Pulmonary artery endothelial cell (primary cell): ENCODE results near the gene DHRS2. TPM values are rescaled to one million over a fixed set of nuclear protein-coding genes. Genes with fewer than 3 reads are reported as not detected.
"Not testable (repeated sequence)": the region's sequence is repeated elsewhere in the genome, so short reads cannot be mapped to it uniquely, and the experiment has no call there.

Experiments used
- DNase-seq: peaks from one replicate; pipeline ENCODE4 v3.0.0-alpha.2; 2011; ENCODE audit warnings: low read depth, low spot score
- total RNA-seq: library from RNA; depleted of rRNA; stranded (reverse); fragments of >200 nt; gene quantifications from 2 replicates; pipeline ENCODE4 v1.2.3, GENCODE V29; 2014

Gene DHRS2
- total RNA-seq, 1 donor from 2014 or later: 0.07 TPM

- DNase-seq: no peak
Measured at GRCh38 chr14:23632461-23633159, 3.6 kb upstream of the DHRS2 start.

DNA sequence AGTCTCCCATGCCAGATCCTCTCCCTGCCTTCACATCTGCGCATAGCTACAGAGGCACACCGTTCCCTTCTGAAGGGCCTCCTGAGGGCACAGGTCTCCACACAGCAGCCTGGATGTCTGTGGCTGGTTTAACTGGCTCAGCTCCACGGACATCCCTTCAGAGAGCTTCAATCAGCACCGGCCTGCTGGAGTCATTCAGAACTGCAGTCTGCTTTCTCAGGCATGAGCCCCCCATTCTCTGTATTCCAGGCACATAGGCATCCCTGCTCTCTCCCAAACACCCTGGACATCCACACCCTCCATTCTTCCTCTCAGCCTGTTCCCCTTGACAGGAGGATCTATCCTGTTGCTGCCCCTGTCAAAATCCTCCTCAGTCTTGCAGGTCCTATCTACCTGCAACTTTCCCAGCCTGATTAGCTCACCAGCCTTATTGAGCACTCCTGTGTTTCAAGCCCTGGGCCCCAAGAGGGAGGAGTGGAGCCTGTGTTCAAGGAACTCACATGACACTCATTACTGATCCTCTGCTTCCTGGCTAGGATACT lies 2.9 kb upstream of the DHRS2 start:
- DNase-seq: no peak

DNA sequence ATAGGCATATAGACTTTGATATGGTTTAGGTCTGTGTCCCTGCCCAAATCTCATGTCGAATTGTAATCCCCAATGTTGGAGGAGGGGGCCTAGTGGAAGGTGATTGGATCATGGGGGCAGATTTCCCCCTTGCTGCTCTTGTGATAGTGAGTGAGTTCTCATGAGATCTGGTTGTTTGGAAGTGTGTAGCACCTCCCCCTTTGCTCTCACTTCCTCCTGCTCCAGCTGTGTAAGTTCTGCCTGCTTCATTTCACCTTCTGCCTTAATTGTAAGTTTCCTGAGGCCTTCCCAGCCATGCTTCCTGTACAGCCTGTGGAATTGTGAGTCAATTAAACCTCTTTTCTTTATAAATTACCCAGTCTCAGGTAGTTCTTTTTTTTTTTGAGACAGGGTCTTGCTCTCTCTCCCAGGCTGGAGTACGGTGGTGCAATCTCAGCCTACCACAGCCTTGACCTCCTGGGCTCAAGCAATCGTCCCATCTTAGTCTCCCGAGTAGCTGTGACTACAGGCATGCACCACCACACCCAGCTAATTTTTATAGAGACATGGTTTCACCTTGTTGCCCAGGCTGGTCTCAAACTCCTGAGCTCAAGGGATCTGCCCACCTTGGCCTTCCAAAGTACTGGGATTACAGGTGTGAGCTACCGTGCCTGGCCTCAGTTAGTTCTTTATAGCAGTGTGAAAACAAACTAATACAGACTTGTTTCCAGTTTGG lies 1.3 kb upstream of the DHRS2 start:
- not testable (repeated sequence) for DNase-seq

DNA sequence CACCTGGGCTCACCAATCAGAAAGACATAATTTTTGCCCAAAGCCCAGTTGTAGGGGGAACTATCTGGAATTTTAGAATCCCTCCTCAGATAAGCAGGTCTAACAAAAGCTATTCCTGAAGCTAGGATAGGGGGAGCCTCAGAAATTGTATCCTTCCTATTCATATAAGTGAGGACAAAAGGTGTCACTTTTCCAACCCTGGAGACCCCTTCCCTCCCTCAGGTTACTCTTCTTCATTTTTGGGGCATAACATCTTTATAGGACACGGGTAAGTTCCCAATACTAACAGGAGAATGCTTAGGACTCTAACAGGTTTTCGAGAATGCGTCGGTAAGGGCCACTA lies 1.1 kb downstream of the DHRS2 start:
- not testable (repeated sequence) for DNase-seq

DNA sequence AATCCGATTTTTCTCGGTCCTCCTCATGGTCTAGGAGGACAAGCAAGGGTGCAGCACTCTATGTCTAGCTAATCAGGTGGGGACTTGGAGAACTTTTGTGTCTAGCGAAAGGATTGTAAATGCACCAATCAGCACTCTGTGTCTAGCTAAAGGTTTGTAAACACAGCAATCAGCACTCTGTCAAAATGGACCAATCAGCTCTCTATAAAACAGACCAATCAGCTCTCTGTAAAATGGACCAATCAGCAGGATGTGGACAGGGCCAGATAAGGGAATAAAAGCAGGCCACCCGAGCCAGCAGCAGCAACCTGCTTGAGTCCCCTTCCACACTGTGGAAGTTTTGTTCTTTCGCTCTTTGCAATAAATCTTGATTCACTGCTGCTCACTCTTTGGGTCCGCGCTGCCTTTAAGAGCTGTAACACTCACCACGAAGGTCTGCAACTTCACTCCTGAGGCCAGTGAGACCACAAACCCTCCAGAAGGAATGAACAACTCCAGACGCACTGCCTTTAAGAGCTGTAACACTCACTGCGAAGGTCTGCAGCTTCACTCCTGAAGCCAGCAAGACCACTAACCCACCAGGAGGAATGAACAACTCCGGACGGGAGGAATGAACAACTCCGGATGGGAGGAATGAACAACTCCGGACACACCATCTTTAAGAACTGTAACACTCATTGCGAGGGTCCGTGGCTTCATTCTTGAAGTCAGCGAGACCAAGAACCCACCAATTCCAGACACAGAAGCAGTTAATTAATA lies 1.7 kb downstream of the DHRS2 start:
- not testable (repeated sequence) for DNase-seq

- no peak for DNase-seq
Measured at GRCh38 chr14:23638414-23639047, 2.4 kb downstream of the DHRS2 start.

DNA sequence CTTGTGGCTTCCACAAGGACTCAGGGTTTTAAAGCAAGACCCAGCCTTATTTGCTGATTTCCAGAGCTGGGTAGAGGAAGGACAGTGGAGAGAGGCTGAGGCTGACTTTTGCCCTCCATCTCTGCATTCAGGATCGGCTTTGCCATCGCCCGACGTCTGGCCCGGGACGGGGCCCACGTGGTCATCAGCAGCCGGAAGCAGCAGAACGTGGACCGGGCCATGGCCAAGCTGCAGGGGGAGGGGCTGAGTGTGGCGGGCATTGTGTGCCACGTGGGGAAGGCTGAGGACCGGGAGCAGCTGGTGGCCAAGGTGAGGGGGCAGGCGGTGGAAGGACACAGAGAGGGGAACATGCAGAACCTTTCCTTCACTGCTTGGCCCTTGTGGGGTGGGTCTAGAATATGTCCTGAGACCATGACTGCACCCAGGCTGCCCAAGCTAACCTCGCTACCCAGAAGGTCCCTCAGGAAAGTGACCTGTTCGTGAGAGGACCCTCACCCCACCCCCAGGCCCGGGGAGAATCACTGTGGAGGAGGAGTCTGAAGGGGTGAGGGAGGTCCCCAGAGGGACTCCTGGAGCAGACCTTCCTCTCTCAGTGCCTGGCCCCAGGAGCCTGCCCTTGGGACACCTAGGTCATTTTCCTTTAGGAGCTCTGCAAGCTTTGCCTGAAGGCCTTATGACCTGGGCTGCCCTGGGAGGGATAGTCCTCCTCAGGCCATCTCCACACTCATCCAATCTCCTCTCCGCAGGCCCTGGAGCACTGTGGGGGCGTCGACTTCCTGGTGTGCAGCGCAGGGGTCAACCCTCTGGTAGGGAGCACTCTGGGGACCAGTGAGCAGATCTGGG lies 3.1 kb downstream of the DHRS2 start:
- no peak for DNase-seq

- no peak for DNase-seq
Measured at GRCh38 chr14:23639891-23640523, 3.8 kb downstream of the DHRS2 start.

GRCh38 chr14:23640524-23641141 lies 4.5 kb downstream of the DHRS2 start:
- no peak for DNase-seq

DNA sequence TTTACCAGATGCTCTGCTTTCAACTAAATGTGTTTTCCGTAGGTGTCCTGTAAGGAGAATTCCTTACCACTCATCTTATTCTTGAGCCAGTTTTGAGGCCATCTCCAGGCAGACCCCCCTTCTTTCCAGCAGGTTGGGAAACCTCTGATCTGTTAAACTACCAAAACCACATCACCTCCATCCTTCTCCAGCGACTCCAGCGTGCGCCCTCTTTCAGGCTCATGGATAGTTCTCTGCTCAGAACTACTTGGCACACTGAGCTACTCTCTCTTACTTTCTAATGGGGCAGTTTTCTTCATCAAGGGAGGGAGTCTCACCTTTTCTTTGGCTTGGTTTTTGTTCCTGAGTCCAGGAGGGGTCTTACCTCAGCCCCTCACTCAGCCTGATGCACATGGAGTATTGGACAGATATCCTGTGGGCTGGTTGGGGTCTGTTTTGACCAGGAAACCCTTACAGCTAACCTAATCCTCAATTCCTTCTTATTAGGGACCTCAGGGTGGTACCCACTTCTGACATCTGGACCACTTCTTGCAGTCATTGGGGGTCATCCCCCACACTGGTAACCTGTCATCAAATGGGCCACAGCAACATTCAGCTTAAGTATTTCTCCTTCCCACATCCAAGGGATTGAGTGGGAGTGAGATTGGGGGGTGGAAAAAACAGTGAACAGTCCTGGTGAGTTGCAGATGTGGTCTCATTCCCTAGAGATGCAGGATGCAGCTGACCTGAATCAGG lies 5.2 kb downstream of the DHRS2 start:
- DNase-seq: no peak

DNA sequence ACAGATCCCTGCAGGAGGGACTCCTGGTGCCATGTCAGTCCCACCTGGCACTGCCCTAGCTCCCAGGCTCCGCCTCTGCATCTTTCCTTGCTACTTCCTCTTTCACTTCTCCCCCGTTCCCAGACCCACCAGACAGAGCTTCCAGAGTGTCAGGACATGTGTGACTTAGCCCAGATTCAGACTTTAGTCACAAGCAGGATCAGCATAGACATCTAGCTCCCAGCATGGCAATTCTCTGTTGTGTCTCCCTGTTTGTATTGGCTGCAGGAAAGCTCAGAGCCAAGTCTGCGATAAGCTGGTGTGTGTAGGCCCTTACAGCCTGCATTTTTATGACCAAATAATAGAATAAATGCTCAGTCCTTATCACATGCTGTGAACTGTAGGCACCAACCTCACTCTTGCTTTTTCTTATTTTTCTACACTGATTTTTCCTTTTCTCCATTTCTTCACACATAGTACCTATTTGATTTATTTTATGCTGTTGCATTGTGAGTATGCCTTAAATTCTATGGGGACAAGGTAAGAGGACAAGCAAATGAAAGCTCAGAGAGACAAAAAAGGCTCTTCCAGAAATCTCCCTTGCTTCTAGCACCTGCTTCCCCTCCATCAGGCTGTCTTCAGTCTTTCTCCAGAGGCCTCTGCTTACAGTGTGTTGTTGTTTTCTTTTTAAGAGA lies 5.9 kb downstream of the DHRS2 start:
- DNase-seq: no peak

DNA sequence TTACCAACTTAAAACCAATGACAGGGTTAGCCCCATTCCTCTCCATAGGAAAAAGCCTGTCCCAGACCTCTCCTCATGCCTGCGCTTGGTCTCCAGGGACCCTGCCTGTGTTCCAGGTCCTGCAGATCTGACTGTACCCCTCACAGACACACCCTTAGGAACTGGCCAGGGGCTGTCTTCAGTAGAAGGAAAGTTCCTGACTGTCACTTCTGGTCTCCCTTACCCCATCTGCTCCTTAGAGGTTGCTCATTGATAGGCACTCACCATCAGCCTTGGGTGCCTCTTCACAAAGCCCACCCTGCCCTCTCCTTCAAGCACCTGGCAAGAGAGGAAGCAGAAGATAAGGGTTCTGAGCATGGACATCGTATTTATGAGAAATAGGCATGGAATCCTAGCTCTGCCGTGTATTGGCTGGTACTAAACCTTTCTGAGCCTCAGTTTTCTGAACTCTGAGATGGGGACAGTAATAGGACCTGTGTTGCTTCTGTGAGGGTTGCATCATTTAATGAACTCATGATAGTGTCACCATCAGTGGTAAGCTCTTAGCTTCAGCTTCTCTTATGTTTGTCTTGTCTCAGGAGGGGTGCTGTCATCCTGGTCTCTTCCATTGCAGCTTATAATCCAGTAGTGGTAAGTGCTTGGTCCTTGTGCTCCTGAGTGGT lies 7.5 kb downstream of the DHRS2 start:
- no peak for DNase-seq

GRCh38 chr14:23644195-23644918 lies 8.2 kb downstream of the DHRS2 start:
- no peak for DNase-seq

DNA sequence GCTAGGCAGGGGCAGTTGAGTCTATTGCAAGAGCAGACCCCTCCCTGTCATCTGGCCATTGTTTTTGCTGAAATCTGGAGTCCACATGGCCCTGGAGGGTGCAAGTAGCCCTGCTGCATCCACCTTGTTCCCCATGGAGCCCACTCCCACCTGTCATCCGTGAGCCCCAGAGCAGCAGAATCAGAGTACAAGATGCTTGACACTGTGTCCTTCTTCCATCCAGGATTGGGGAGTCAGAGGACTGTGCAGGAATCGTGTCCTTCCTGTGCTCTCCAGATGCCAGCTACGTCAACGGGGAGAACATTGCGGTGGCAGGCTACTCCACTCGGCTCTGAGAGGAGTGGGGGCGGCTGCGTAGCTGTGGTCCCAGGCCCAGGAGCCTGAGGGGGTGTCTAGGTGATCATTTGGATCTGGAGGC lies 8.8 kb downstream of the DHRS2 start:
- no peak for DNase-seq

DNA sequence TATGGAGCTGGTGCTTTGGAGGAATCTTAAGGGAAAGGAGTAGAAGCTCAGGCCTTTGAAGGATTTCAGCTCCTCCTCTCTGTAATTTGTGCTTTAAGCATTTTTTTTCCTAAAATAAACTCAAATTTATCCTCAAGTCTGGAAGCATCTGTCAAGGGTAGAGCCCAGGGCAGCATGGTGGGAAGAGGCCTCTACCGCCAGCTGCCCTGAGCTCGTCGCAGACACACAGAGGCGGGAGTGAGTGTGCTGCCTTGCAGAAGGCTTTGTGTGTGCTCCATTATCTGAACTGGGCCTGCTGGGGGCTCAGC lies 9.3 kb downstream of the DHRS2 start:
- no peak for DNase-seq

DNA sequence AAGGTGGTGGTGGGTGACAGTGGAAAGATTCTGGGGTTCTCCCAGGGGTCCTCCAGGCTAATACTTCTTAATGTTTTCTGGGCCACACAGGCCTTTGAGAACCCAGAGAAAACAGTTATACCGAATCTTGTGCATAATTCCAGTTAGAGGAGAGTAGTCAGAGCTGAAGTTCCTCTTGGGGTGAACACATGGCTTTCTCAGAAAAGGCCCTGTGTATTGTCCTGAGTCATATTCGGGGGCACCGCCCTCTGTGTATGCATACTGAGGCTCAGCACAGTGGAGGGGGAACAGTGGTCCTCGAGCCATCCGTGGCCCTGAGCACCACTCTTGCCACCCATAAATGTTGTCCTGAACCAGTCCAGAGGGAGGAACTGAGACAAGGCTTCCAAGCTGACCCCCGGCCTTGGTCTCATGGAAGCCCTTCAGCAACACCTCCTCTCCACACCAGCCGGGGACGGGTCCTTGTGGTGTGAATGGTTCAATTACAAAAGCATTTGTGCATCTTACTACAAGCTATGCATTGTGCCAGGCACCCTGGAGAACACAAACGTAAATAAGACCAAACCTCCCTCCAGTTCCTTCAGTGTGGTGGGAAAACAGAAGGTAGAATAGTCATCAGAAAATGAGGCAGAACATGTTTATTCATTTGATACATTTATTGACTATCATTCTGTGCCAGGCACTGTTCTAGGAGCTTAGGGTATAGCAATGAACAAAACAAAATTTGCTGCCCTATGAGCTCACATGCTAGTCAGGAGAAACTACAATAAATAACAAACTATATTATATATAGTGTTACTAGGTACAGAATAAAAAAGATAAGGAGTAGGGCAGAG lies 9.9 kb downstream of the DHRS2 start:
- no peak for DNase-seq
